KMS-11 (cell line): ENCODE data around the gene FRMD4A.
A peak's percentile ranks its signal among the peaks of the same experiment; 100 is the strongest.

Experiments
- H2AFZ ChIP-seq: fragments of 200-600 bp; sonication (generic); 2 replicates; pipeline ENCODE4 v1.6.1; 2016; ENCODE audit warnings: antibody characterized with exemption, mixed run types, low read depth
- H3K27ac ChIP-seq: fragments of 200-600 bp; sonication (generic); 2 replicates; pipeline ENCODE4 v1.6.1; 2016; ENCODE audit warnings: mild to moderate bottlenecking, mixed run types
- H3K27me3 ChIP-seq: fragments of 200-600 bp; sonication (generic); 2 replicates; pipeline ENCODE4 v1.6.1; 2017; ENCODE audit warnings: mild to moderate bottlenecking, low read depth, mixed run types, moderate library complexity; ENCODE audit not compliant: insufficient read depth
- H3K36me3 ChIP-seq: fragments of 200-600 bp; sonication (generic); 2 replicates; pipeline ENCODE4 v1.6.1; 2017; ENCODE audit warnings: mild to moderate bottlenecking, mixed run types; ENCODE audit not compliant: insufficient read depth
- H3K4me1 ChIP-seq: fragments of 200-600 bp; sonication (generic); 2 replicates; pipeline ENCODE4 v1.6.1; 2016; ENCODE audit warnings: mild to moderate bottlenecking, low read depth, mixed run types; ENCODE audit not compliant: poor library complexity, severe bottlenecking
- H3K4me2 ChIP-seq: fragments of 200-600 bp; sonication (generic); 2 replicates; pipeline ENCODE4 v1.7.0; 2016; ENCODE audit warnings: mild to moderate bottlenecking, mixed run types
- H3K4me3 ChIP-seq: fragments of 200-600 bp; sonication (generic); IDR thresholded peaks from 2 replicates; pipeline ENCODE4 v1.6.1; 2017; ENCODE audit warnings: low read depth, low read length, mixed read lengths; ENCODE audit not compliant: insufficient read depth
- H3K79me2 ChIP-seq: fragments of 200-600 bp; sonication (generic); 2 replicates; pipeline ENCODE4 v1.6.1; 2016; ENCODE audit warnings: low read depth, mixed run types; ENCODE audit not compliant: insufficient read depth
- H3K9ac ChIP-seq: fragments of 200-600 bp; sonication (generic); 2 replicates; pipeline ENCODE4 v1.6.1; 2016; ENCODE audit warnings: mild to moderate bottlenecking, mixed run types
- H4K20me1 ChIP-seq: fragments of 200-600 bp; sonication (generic); 2 replicates; pipeline ENCODE4 v1.6.1; 2016; ENCODE audit warnings: mild to moderate bottlenecking, mixed run types; ENCODE audit not compliant: insufficient read depth
- TF ChIP-seq, protein P1 (sequence below): fragments of 200-600 bp; sonication (generic); conservative IDR thresholded peaks from 2 replicates; pipeline ENCODE4 v1.6.1; 2017; ENCODE audit warnings: low read depth, mild to moderate bottlenecking, antibody characterized with exemption, low read length, moderate library complexity, mixed read lengths

Gene FRMD4A

DNA sequence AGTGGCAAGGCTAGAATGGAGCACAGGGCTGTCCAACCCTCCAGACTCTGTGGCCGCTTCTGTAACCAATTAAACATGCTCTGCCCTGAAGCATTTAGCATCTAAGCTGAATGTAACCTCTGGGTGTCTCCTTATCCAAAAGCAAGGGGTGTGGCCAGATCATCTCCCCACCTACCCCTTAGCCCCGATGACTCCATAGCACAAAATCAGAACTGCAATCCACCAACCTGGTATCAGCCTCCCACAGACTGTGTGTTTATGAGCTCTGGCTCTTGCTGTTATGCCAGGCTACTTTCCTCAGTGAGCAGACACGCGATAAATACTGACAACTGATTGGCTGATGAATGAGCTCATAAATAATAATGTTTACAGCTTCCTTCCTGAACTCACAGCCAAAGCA is 3.2 kb downstream of the FRMD4A start:
- Histone ChIP-seq H3K36me3 (no peaks in the 10 kb centered on the region), H3K79me2 (no peaks in the 10 kb centered on the region), H4K20me1 (no peaks in the 10 kb centered on the region), H3K4me1 (no peaks in the 10 kb centered on the region), H3K27ac (no peak overlapping the region), H3K27me3 (no peaks in the 10 kb centered on the region), H3K9ac (no peak overlapping the region), H3K4me3 (no peak overlapping the region), H3K4me2 (no peak overlapping the region), H2AFZ (no peak overlapping the region)
- TF ChIP-seq, protein P1, sequence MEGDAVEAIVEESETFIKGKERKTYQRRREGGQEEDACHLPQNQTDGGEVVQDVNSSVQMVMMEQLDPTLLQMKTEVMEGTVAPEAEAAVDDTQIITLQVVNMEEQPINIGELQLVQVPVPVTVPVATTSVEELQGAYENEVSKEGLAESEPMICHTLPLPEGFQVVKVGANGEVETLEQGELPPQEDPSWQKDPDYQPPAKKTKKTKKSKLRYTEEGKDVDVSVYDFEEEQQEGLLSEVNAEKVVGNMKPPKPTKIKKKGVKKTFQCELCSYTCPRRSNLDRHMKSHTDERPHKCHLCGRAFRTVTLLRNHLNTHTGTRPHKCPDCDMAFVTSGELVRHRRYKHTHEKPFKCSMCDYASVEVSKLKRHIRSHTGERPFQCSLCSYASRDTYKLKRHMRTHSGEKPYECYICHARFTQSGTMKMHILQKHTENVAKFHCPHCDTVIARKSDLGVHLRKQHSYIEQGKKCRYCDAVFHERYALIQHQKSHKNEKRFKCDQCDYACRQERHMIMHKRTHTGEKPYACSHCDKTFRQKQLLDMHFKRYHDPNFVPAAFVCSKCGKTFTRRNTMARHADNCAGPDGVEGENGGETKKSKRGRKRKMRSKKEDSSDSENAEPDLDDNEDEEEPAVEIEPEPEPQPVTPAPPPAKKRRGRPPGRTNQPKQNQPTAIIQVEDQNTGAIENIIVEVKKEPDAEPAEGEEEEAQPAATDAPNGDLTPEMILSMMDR, result no peak

DNA sequence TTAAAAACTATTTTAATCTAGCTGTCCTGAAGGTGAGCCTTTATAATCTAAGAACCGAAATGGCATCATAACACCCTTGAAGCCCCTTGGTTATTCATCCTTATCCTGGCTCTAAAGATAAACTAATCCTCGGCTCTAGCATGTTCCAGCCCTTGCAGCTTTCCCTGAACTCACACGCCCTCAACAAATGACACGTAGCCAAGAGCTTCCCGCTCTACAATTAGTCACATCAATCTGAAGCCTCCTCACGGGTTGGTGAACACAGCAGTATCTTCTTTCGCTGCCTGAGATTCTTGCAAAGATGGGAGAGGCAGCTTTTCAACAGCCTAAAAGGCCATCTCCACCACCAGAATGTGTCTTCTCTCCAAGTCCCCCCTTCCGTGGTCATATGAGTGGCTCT is 4.1 kb downstream of the FRMD4A start:
- H3K9ac ChIP-seq, result no peak overlapping the region
- H3K4me2 ChIP-seq, result no peak overlapping the region
- TF ChIP-seq, protein P1, result no peak
- no peaks in the 10 kb centered on the region for H3K27me3 ChIP-seq
- no peaks in the 10 kb centered on the region for H3K79me2 ChIP-seq
- H3K4me3 ChIP-seq, result no peak overlapping the region
- H2AFZ ChIP-seq, result no peak overlapping the region
- no peaks in the 10 kb centered on the region for H3K36me3 ChIP-seq
- no peaks in the 10 kb centered on the region for H3K4me1 ChIP-seq
- H3K27ac ChIP-seq, result no peak overlapping the region
- no peaks in the 10 kb centered on the region for H4K20me1 ChIP-seq

DNA sequence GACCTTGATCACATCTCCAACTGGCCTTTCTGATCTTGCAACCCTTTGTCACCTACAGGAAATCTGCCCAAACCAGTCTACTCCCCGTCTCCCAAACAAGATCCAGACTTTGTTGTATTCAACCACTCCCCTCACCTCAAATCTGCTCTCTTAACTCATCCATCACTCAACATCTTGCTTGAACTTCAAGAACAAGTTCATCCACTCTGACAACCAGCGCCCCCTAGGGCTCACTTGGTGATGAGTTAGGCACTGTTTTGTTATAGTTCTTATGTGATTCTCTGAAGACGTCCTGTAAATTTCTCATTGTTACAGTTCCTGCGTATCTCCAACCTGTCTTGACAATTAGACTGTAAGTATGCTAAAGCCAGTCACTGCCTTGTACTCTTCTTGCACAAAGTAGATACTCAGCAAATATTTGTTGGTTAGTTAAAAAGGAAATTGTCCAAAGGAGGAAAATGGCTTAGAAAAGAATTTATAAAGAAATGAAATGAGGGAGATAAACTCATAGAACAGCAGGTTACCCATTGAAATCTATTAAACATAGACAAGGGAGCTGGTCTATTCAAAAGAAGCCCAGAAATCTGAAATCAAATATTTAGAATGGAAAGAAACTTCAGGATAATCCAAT is 5.3 kb downstream of the FRMD4A start:
- no peaks in the 10 kb centered on the region for H4K20me1 ChIP-seq
- no peak overlapping the region for H3K4me2 ChIP-seq
- no peak overlapping the region for H3K27ac ChIP-seq
- H3K9ac ChIP-seq, result no peak overlapping the region
- no peaks in the 10 kb centered on the region for H3K27me3 ChIP-seq
- H3K4me3 ChIP-seq, result no peak overlapping the region
- TF ChIP-seq, protein P1, result peak; percentile 79
- H3K79me2 ChIP-seq, result no peaks in the 10 kb centered on the region
- H2AFZ ChIP-seq, result no peak overlapping the region
- H3K4me1 ChIP-seq, result no peaks in the 10 kb centered on the region
- no peaks in the 10 kb centered on the region for H3K36me3 ChIP-seq

DNA sequence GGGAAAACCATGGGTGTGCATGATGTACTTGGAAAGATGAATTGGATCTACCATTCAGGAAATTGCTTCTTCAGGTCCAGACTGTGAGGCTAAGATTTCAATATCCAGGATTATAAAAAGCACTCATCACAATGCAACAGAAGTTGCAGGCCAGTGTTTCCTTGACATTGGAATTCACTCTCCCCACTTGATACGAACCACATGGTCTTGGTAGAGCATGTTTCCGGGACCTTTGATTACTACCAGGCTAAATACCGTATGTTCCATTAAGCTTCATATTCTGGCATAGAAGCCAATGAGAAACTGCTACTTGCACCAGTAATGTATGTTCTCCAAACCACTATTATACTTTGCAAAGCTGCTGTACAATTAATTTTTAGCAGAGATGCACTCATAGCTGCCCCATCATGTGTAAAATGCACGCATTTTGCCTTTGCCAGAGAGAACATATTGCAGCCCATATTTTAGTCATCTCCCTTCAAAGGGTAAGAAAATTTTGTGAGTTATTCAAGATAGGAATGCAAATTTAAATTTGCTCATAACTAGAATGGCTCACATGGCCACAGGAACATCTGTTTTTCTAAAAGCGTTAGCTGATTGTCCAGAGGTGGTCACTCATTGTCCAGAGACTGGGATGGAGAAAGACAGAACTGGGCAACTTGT is 8.1 kb downstream of the FRMD4A start:
- no peak overlapping the region for H3K4me2 ChIP-seq
- H4K20me1 ChIP-seq, result no peaks in the 10 kb centered on the region
- no peak overlapping the region for H3K4me3 ChIP-seq
- no peaks in the 10 kb centered on the region for H3K79me2 ChIP-seq
- no peaks in the 10 kb centered on the region for H3K36me3 ChIP-seq
- TF ChIP-seq, protein P1, result no peak
- no peak overlapping the region for H3K27ac ChIP-seq
- H3K27me3 ChIP-seq, result no peaks in the 10 kb centered on the region
- H2AFZ ChIP-seq, result no peak overlapping the region
- no peaks in the 10 kb centered on the region for H3K4me1 ChIP-seq
- H3K9ac ChIP-seq, result no peak overlapping the region
